NCI-H526 (cell line): ENCODE measurements around the gene USP38.
"Not testable (repeated sequence)": the region's sequence is repeated elsewhere in the genome, so short reads cannot be mapped to it uniquely, and the experiment has no call there.

Experiments used
- DNase-seq, 2 experiments: peaks; one replicate each; lab custom pipeline; 2025; lab: John Stamatoyannopoulos, UW

The USP38 gene

DNA sequence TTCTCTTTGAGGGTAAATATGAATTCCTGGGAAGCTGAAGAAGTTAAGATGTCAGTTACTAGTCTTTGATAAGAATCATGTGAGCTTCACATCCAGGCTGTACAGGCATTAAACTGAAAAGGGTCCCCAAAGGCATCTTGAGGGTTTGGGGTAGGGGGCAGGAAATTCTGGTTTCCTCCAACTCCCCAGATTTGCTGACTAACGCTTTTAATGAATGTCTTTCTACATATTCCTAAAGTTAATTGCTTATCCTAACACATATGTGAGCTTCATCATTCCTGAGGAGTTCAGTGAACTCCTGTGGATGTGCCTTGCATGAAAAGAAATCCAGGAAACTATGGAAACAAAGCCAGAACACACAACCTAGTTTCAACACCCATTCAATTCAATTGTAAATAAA is 78.1 kb downstream of the USP38 start:
- no peak for DNase-seq

GRCh38 chr4:143267690-143268089 is 83.0 kb downstream of the USP38 start:
- DNase-seq: not testable (repeated sequence)

DNA sequence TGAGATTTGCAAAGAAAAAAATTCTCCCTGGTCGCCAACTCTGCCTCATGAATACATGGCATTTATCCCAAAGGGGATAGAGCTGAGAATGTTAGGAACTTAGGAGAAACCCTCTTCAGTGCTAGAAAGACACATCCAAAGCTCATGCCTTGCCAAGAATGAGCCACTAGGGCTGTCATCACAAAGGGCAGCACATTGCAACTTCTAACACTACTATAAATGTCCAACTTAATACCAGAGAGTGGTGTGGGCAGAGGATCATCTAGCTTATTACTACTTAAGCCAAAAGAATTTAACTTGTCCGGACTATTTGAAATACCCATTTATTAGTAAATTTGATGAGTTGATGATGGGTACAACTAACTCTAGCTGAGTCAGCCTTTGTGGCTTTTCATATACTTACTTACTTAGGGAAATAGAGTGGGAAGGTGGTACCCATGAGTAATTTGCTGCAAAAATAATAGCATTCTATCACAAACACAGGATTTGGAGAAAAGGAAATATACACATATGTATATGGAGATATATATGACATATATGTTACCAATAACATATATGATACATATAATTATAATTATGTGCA is 85.6 kb downstream of the USP38 start:
- DNase-seq: no peak
